Naive thymus-derived CD4-positive, alpha-beta T cell (primary cell): ENCODE measurements around the gene BRCA2. TPM values are rescaled to one million over a fixed set of nuclear protein-coding genes. Genes with fewer than 3 reads are reported as not detected.

ENCODE experiments used
- ATAC-seq: fragments of 150-1000 bp; cut with Tn5 transposase; 2 replicates; pipeline ENCODE4 v1.10.0; 2021; ENCODE audit warnings: mild to moderate bottlenecking, moderate library complexity
- CTCF ChIA-PET: fragments of 350-600 bp; sonication (Branson Sonifier 250); formaldehyde crosslinking; loops from one replicate; lab custom pipeline; 2021; ENCODE audit warnings: antibody characterized with exemption; lab: Charles Lee
- POLR2A ChIA-PET: fragments of 350-600 bp; sonication (Branson Sonifier 250); formaldehyde crosslinking; loops from one replicate; lab custom pipeline; 2021; ENCODE audit warnings: antibody characterized with exemption, inconsistent platforms; lab: Charles Lee
- DNase-seq, 9 donors: peaks; one replicate each; pipeline versions ENCODE4 v3.0.0 to v3.0.0-alpha.2; 2020 to 2022; ENCODE audit warnings: mixed read lengths in 1 of 9
- H3K27ac ChIP-seq: one replicate; pipeline ENCODE4 v1.7.0; 2013; ENCODE audit warnings: mild to moderate bottlenecking, low read depth, low read length, moderate library complexity
- H3K27me3 ChIP-seq, 2 donors: one replicate each; pipeline ENCODE4 v1.7.0; 2013; ENCODE audit warnings: low read length in 2 of 2, mild to moderate bottlenecking in 2 of 2, moderate library complexity in 2 of 2; ENCODE audit not compliant: control insufficient read depth in 2 of 2, insufficient read depth in 2 of 2
- H3K36me3 ChIP-seq, 3 experiments: 1 replicate in 2 of 3; 2 replicates in 1 of 3; pipeline ENCODE4 v1.7.0; 2013; ENCODE audit warnings: low read length in 3 of 3, mild to moderate bottlenecking in 3 of 3, moderate library complexity in 1 of 3; ENCODE audit not compliant: insufficient read depth in 3 of 3, control insufficient read depth in 2 of 3
- H3K4me1 ChIP-seq, 2 donors: one replicate each; pipeline ENCODE4 v1.7.0; 2013; ENCODE audit warnings: low read length in 2 of 2, mild to moderate bottlenecking in 2 of 2, moderate library complexity in 1 of 2; ENCODE audit not compliant: control insufficient read depth in 2 of 2, insufficient read depth in 2 of 2
- H3K4me3 ChIP-seq: 2 replicates; pipeline ENCODE4 v1.7.0; 2013; ENCODE audit warnings: mild to moderate bottlenecking, low read length
- H3K9me3 ChIP-seq, 3 experiments: 1 replicate in 2 of 3; 2 replicates in 1 of 3; pipeline ENCODE4 v1.7.0; 2013; ENCODE audit warnings: low read length in 3 of 3; ENCODE audit not compliant: control insufficient read depth in 2 of 3
- H3K27ac Mint-ChIP-seq, 9 donors: one replicate each; pipeline ENCODE4 v1.8.0; 2020 to 2022; ENCODE audit warnings: mixed read lengths in 9 of 9, mild to moderate bottlenecking in 8 of 9, moderate library complexity in 5 of 9, inconsistent platforms in 2 of 9
- H3K27me3 Mint-ChIP-seq, 5 donors: one replicate each; pipeline ENCODE4 v1.8.0; 2021 to 2022; ENCODE audit warnings: mixed read lengths in 5 of 5, mild to moderate bottlenecking in 1 of 5
- H3K36me3 Mint-ChIP-seq, 5 donors: one replicate each; pipeline ENCODE4 v1.8.0; 2020 to 2022; ENCODE audit warnings: mixed read lengths in 5 of 5, mild to moderate bottlenecking in 3 of 5, inconsistent platforms in 1 of 5
- H3K4me1 Mint-ChIP-seq, 7 donors: one replicate each; pipeline ENCODE4 v1.8.0; 2020 to 2022; ENCODE audit warnings: mixed read lengths in 7 of 7, mild to moderate bottlenecking in 3 of 7, inconsistent platforms in 1 of 7
- H3K4me3 Mint-ChIP-seq, 10 donors: one replicate each; pipeline ENCODE4 v1.8.0; 2020 to 2022; ENCODE audit warnings: mild to moderate bottlenecking in 10 of 10, mixed read lengths in 10 of 10, moderate library complexity in 6 of 10, inconsistent platforms in 2 of 10
- H3K9me3 Mint-ChIP-seq, 11 donors: one replicate each; pipeline ENCODE4 v1.8.0; 2020 to 2022; ENCODE audit warnings: mixed read lengths in 11 of 11, mild to moderate bottlenecking in 4 of 11, inconsistent platforms in 1 of 11, moderate library complexity in 1 of 11
- intact Hi-C, 2 donors: fragments of 100-400 bp; cut with micrococcal nuclease; formaldehyde crosslinking; loops; one replicate each; pipeline ENCODE4 v1.15.1; 2023
- polyA plus RNA-seq, 2 donors: library from polyadenylated mRNA; unstranded; fragments of 300-500 nt; fragmentation: Illumina TruSeq; gene quantifications; one replicate each; pipeline ENCODE4 v1.2.3, GENCODE V29; 2021
- total RNA-seq, 6 experiments: library from RNA in 5 of 6; stranded (reverse) in 5 of 6; gene quantifications; 1 replicate in 5 of 6; 2 replicates in 1 of 6; pipeline ENCODE4 v1.2.3 and lab custom pipeline; 2021 to 2026

BRCA2 gene
- total and polyA plus RNA-seq, 7 experiments from 2014 or later = 1.1 to 19.9 (median 3.3) TPM

GRCh38 chr13:32298695-32299094 lies 16.6 kb upstream of the BRCA2 start:
- Histone ChIP-seq H3K27me3 (no peaks in the 10 kb centered on the region), H3K4me3 (no peak overlapping the region), H3K36me3 (no peaks in the 10 kb centered on the region), H3K27ac (no peak overlapping the region), H3K9me3 (no peaks in the 10 kb centered on the region), H3K4me1 (no peaks in the 10 kb centered on the region)
- POLR2A ChIA-PET = no interaction called here
- no peak for ATAC-seq
- no peak overlapping the region for H3K4me3 Mint-ChIP-seq
- intact Hi-C loops = no loop called here
- peaks cover 9 to 28% (median 11%) of the 10 kb centered on the region in 5 donors for H3K27me3 Mint-ChIP-seq
- H3K4me1 Mint-ChIP-seq = peaks cover 0 to 10% (median 0%) of the 10 kb centered on the region in 7 donors
- no peak for DNase-seq
- CTCF ChIA-PET = no interaction called here
- peaks cover 0 to 3% (median 0%) of the 10 kb centered on the region in 5 donors for H3K36me3 Mint-ChIP-seq
- H3K27ac Mint-ChIP-seq = no peak overlapping the region
- no peaks in the 10 kb centered on the region for H3K9me3 Mint-ChIP-seq

- no peak overlapping the region for H3K27ac ChIP-seq
- Mint-ChIP-seq H3K4me1 (peaks cover 0 to 10% (median 0%) of the 10 kb centered on the region in 7 donors), H3K27ac (no peak overlapping the region), H3K4me3 (no peak overlapping the region), H3K27me3 (peaks cover 9 to 28% (median 11%) of the 10 kb centered on the region in 5 donors), H3K9me3 (peaks cover 0 to 1% (median 0%) of the 10 kb centered on the region in 11 donors), H3K36me3 (peaks cover 0 to 1% (median 0%) of the 10 kb centered on the region in 5 donors)
- ATAC-seq (no peak), DNase-seq (no peak)
- POLR2A ChIA-PET = no interaction called here
- no peaks in the 10 kb centered on the region for H3K27me3 ChIP-seq
- no peaks in the 10 kb centered on the region for H3K36me3 ChIP-seq
- no peak overlapping the region for H3K4me3 ChIP-seq
- no peaks in the 10 kb centered on the region for H3K9me3 ChIP-seq
- CTCF ChIA-PET = no interaction called here
- intact Hi-C loops = no loop called here
- no peaks in the 10 kb centered on the region for H3K4me1 ChIP-seq
Measured at GRCh38 chr13:32299893-32300292, 15.4 kb upstream of the BRCA2 start.

- H3K36me3 Mint-ChIP-seq = peaks cover 0 to 1% (median 0%) of the 10 kb centered on the region in 5 donors
- POLR2A ChIA-PET = no interaction called here
Measured at GRCh38 chr13:32300406-32300805, 14.9 kb upstream of the BRCA2 start.

GRCh38 chr13:32300920-32301319 lies 14.4 kb upstream of the BRCA2 start:
- Mint-ChIP-seq H3K4me3 (no peak overlapping the region), H3K9me3 (peaks cover 0 to 1% (median 0%) of the 10 kb centered on the region in 11 donors), H3K4me1 (peaks cover 0 to 10% (median 0%) of the 10 kb centered on the region in 7 donors), H3K36me3 (peaks cover 0 to 1% (median 0%) of the 10 kb centered on the region in 5 donors), H3K27ac (no peak overlapping the region), H3K27me3 (peaks cover 9 to 26% (median 11%) of the 10 kb centered on the region in 5 donors)
- H3K27me3 ChIP-seq = no peaks in the 10 kb centered on the region
- ChIA-PET POLR2A (no interaction called here), CTCF (no interaction called here)
- H3K9me3 ChIP-seq = no peaks in the 10 kb centered on the region
- ATAC-seq = no peak
- no peaks in the 10 kb centered on the region for H3K4me1 ChIP-seq
- intact Hi-C loops = no loop called here
- no peak overlapping the region for H3K27ac ChIP-seq
- DNase-seq = no peak
- H3K36me3 ChIP-seq = no peaks in the 10 kb centered on the region
- H3K4me3 ChIP-seq = no peak overlapping the region

More at GRCh38 chr13:32300406-32300805, 14.9 kb upstream of the BRCA2 start:
- no peaks in the 10 kb centered on the region for H3K27me3 ChIP-seq
- H3K27ac ChIP-seq = no peak overlapping the region
- ATAC-seq (no peak), DNase-seq (no peak)
- H3K9me3 ChIP-seq = no peaks in the 10 kb centered on the region
- H3K27ac Mint-ChIP-seq = no peak overlapping the region
- no peak overlapping the region for H3K4me3 ChIP-seq
- H3K36me3 ChIP-seq = no peaks in the 10 kb centered on the region
- no peaks in the 10 kb centered on the region for H3K4me1 ChIP-seq
- no peak overlapping the region for H3K4me3 Mint-ChIP-seq
- peaks cover 0 to 10% (median 0%) of the 10 kb centered on the region in 7 donors for H3K4me1 Mint-ChIP-seq
- intact Hi-C loops = no loop called here
- H3K27me3 Mint-ChIP-seq = peaks cover 9 to 28% (median 11%) of the 10 kb centered on the region in 5 donors
- CTCF ChIA-PET = no interaction called here
- H3K9me3 Mint-ChIP-seq = peaks cover 0 to 1% (median 0%) of the 10 kb centered on the region in 11 donors

GRCh38 chr13:32302461-32302860 lies 12.8 kb upstream of the BRCA2 start:
- Mint-ChIP-seq H3K27ac (no peak overlapping the region), H3K9me3 (peaks cover 0 to 1% (median 0%) of the 10 kb centered on the region in 11 donors), H3K36me3 (peaks cover 0 to 1% (median 0%) of the 10 kb centered on the region in 5 donors), H3K4me1 (peaks cover 0 to 7% (median 0%) of the 10 kb centered on the region in 7 donors), H3K27me3 (peaks cover 9 to 18% (median 11%) of the 10 kb centered on the region in 5 donors), H3K4me3 (no peak overlapping the region)
- ATAC-seq (no peak), DNase-seq (no peak)
- Histone ChIP-seq H3K36me3 (no peaks in the 10 kb centered on the region), H3K4me1 (no peaks in the 10 kb centered on the region), H3K27ac (no peak overlapping the region), H3K27me3 (no peaks in the 10 kb centered on the region), H3K9me3 (no peaks in the 10 kb centered on the region), H3K4me3 (no peak overlapping the region)
- POLR2A ChIA-PET = interaction anchor here (0.6 kb wide), 1 partner anchor 1627 kb away, joined by 3 read pairs; no protein-coding TSS in a partner anchor
- intact Hi-C loops = no loop called here
- CTCF ChIA-PET = interaction anchor here (0.6 kb wide), 2 partner anchors 9 to 613 kb away, joined by 3 read pairs; no protein-coding TSS in a partner anchor

- CTCF ChIA-PET = no interaction called here
- no peak overlapping the region for H3K4me3 Mint-ChIP-seq
Measured at GRCh38 chr13:32305646-32306045, 9.7 kb upstream of the BRCA2 start.

More at GRCh38 chr13:32305646-32306045, 9.7 kb upstream of the BRCA2 start:
- H3K36me3 ChIP-seq = no peaks in the 10 kb centered on the region
- Mint-ChIP-seq H3K36me3 (no peaks in the 10 kb centered on the region), H3K27ac (no peak overlapping the region), H3K9me3 (peaks cover 0 to 1% (median 0%) of the 10 kb centered on the region in 11 donors), H3K4me1 (peaks cover 8 to 15% (median 9%) of the 10 kb centered on the region in 7 donors), H3K27me3 (peaks cover 0 to 2% (median 0%) of the 10 kb centered on the region in 5 donors)
- no peaks in the 10 kb centered on the region for H3K9me3 ChIP-seq
- ATAC-seq = no peak
- peaks cover 5 to 7% of the 10 kb centered on the region in 2 donors for H3K4me1 ChIP-seq
- H3K27me3 ChIP-seq = no peaks in the 10 kb centered on the region
- DNase-seq = no peak
- POLR2A ChIA-PET = interaction anchor here (3.0 kb wide), 1 partner anchor 9 kb away, joined by 15 read pairs; the partner anchor contains the start of genes BRCA2 and ZAR1L
- intact Hi-C loops = no loop called here
- no peak overlapping the region for H3K4me3 ChIP-seq
- H3K27ac ChIP-seq = no peak overlapping the region
